Measurements from ENCODE around the gene NKX2-4. TPM values are rescaled to one million over a fixed set of nuclear protein-coding genes. Genes with fewer than 3 reads are reported as not detected.

The NKX2-4 gene
- polyA plus RNA-seq, 1 donor from 2014 or later, result not detected

- Histone ChIP-seq H3K27me3 (ENCODE audit: insufficient read depth, low read depth, low read length) (no peaks in the 10 kb centered on the region), H3K9me3 (ENCODE audit: low read length) (no peaks in the 10 kb centered on the region), H3K36me3 (ENCODE audit: insufficient read depth, low read length) (no peaks in the 10 kb centered on the region), H3K4me2 (ENCODE audit: low read length) (no peak overlapping the region), H3K4me3 (ENCODE audit: low read length) (no peak overlapping the region), H3K9me2 (ENCODE audit: insufficient read depth, low read length) (no peaks in the 10 kb centered on the region), H3K9ac (ENCODE audit: low read length) (no peak overlapping the region), H4K20me1 (ENCODE audit: insufficient read depth) (no peaks in the 10 kb centered on the region), H3K27ac (ENCODE audit: low read length) (no peak overlapping the region), H3K79me2 (replicated peaks; ENCODE audit: insufficient read depth, low read length) (no peaks in the 10 kb centered on the region), H2AFZ (ENCODE audit: low read depth, low read length) (no peak overlapping the region), H3F3A (ENCODE audit: insufficient read depth, low read length, poor library complexity, severe bottlenecking) (no peaks in the 10 kb centered on the region)
- no peak for TF ChIP-seq TAF1 (IDR thresholded peaks at IDR 0.05; ENCODE audit: low read depth)
- no peak for TF ChIP-seq SMC3 (conservative IDR thresholded peaks at IDR 0.05; ENCODE audit: poor library complexity)
- no peak for TF ChIP-seq CTCF (IDR thresholded peaks at IDR 0.05; ENCODE audit: poor library complexity, severe bottlenecking)
- no peak for TF ChIP-seq RAD21 (conservative IDR thresholded peaks at IDR 0.05)
- TF ChIP-seq EZH2 (IDR thresholded peaks at IDR 0.05; ENCODE audit: borderline replicate concordance, insufficient read depth, low read length, poor library complexity, severe bottlenecking), result no peak
- no peak for TF ChIP-seq MXI1 (conservative IDR thresholded peaks at IDR 0.05; ENCODE audit: poor library complexity, severe bottlenecking)
- TF ChIP-seq REST (IDR thresholded peaks at IDR 0.05; ENCODE audit: borderline replicate concordance), result no peak
- TF ChIP-seq POLR2AphosphoS5 (IDR thresholded peaks at IDR 0.05), result no peak
- TF ChIP-seq EP300 (conservative IDR thresholded peaks at IDR 0.05; ENCODE audit: poor library complexity, severe bottlenecking), result no peak
Observed at GRCh38 chr20:21435576-21435975, 38.2 kb upstream of the NKX2-4 start.

GRCh38 chr20:21433329-21433890 lies 36.1 kb upstream of the NKX2-4 start:
- Histone ChIP-seq H3K27me3 (ENCODE audit: insufficient read depth, low read depth, low read length) (no peaks in the 10 kb centered on the region), H3K27ac (ENCODE audit: low read length) (no peak overlapping the region), H3K79me2 (replicated peaks; ENCODE audit: insufficient read depth, low read length) (no peaks in the 10 kb centered on the region), H4K20me1 (ENCODE audit: insufficient read depth) (no peaks in the 10 kb centered on the region), H3F3A (ENCODE audit: insufficient read depth, low read length, poor library complexity, severe bottlenecking) (no peaks in the 10 kb centered on the region), H3K4me2 (ENCODE audit: low read length) (no peak overlapping the region), H3K9me3 (ENCODE audit: low read length) (no peaks in the 10 kb centered on the region), H3K4me3 (ENCODE audit: low read length) (no peak overlapping the region), H3K36me3 (ENCODE audit: insufficient read depth, low read length) (no peaks in the 10 kb centered on the region), H3K9ac (ENCODE audit: low read length) (no peak overlapping the region), H3K9me2 (ENCODE audit: insufficient read depth, low read length) (no peaks in the 10 kb centered on the region), H2AFZ (ENCODE audit: low read depth, low read length) (no peak overlapping the region)
- TF ChIP-seq EP300 (conservative IDR thresholded peaks at IDR 0.05; ENCODE audit: poor library complexity, severe bottlenecking) (no peak), MXI1 (conservative IDR thresholded peaks at IDR 0.05; ENCODE audit: poor library complexity, severe bottlenecking) (no peak)
